Measurements from ENCODE around the gene VWA5B1.
A peak's percentile ranks its signal among the peaks of the same experiment; 100 is the strongest.

The VWA5B1 gene

DNA sequence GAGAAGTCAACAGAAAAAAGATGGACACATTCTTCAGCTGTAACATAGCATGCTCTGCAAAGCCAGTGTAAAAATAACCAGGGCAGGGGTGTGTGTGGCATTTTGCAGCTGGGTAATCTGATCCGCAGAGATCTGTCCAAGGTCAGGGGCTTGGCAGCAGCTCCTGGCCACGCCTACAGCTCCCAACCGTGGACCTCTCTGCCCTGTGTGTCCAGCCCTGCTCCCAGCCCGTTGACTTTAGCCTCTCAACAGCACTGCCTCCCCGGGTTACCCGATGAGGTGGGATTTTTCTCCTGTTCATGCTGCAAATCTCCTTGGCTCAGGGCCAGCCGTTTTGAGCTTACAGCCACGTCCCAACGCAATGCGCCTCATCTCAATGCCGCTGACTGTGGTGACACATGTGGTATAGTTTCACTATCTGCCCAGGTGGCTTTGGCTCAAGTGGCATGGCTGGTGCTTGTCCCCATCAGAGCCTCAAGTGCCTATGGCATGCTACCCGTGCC, 68.1 kb downstream of the VWA5B1 start:
- Histone ChIP-seq H3K27ac (no peak overlapping the region), H3K79me2 (ENCODE audit: insufficient read depth, low read depth) (no peaks in the 10 kb centered on the region), H3K9ac (no peak overlapping the region), H3K27me3 (ENCODE audit: insufficient read depth, low read depth) (peaks cover 36% of the 10 kb centered on the region; the same call in 1 of the 2 replicates), H3K4me1 (ENCODE audit: low read depth, poor library complexity, severe bottlenecking) (no peaks in the 10 kb centered on the region), H3K4me3 (IDR thresholded peaks at IDR 0.05; ENCODE audit: insufficient read depth, low read depth, low read length) (no peak overlapping the region), H4K20me1 (ENCODE audit: insufficient read depth) (no peaks in the 10 kb centered on the region), H3K4me2 (no peak overlapping the region), H2AFZ (ENCODE audit: low read depth) (no peak overlapping the region), H3K36me3 (ENCODE audit: insufficient read depth) (no peaks in the 10 kb centered on the region)
- TF ChIP-seq, protein P1, sequence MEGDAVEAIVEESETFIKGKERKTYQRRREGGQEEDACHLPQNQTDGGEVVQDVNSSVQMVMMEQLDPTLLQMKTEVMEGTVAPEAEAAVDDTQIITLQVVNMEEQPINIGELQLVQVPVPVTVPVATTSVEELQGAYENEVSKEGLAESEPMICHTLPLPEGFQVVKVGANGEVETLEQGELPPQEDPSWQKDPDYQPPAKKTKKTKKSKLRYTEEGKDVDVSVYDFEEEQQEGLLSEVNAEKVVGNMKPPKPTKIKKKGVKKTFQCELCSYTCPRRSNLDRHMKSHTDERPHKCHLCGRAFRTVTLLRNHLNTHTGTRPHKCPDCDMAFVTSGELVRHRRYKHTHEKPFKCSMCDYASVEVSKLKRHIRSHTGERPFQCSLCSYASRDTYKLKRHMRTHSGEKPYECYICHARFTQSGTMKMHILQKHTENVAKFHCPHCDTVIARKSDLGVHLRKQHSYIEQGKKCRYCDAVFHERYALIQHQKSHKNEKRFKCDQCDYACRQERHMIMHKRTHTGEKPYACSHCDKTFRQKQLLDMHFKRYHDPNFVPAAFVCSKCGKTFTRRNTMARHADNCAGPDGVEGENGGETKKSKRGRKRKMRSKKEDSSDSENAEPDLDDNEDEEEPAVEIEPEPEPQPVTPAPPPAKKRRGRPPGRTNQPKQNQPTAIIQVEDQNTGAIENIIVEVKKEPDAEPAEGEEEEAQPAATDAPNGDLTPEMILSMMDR (conservative IDR thresholded peaks at IDR 0.05; ENCODE audit: low read depth, low read length): no peak

DNA sequence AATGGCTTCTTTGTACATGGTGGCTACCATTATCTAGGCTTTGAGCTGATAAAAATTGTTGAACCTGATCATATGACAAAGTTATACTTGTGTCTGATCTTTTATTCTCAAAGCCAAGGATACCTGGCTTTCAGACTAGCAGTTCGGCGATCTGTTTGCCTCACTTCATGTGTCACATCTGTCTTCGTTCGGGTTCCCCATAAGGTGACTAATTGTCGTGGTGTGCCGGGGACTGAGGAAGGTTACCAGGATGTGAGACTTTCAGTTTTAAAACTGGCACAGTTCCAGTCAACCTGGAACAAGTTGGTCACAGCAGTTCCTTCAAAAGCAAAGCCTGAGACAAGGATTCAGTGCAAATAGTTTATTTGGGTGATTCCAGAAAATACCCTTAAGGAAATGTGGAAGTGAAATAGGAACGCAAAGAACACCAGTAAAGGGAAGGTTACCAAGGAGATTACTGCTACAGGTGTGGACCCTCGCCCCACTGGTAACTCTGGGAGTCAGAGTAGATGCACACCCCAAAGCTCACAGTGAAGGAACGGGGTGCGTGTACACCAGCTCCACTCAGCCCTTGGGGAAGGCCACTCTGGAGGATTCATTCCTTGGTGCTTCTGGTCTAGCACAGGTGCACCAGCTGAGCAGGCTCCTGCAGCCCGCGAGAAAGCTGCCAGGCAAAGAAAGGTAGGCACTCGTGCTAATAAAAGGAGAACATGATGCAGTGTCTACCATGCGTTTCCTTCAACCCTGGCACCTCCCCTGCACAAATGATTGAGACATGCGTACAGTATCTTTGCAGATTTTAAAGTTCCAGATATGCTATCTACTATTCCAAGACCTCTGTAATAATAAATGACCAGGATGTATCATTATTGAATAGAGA, 69.0 kb downstream of the VWA5B1 start:
- Histone ChIP-seq H3K9ac (no peak overlapping the region), H3K27me3 (ENCODE audit: insufficient read depth, low read depth) (peaks cover 31% of the 10 kb centered on the region; the same call in 1 of the 2 replicates)

DNA sequence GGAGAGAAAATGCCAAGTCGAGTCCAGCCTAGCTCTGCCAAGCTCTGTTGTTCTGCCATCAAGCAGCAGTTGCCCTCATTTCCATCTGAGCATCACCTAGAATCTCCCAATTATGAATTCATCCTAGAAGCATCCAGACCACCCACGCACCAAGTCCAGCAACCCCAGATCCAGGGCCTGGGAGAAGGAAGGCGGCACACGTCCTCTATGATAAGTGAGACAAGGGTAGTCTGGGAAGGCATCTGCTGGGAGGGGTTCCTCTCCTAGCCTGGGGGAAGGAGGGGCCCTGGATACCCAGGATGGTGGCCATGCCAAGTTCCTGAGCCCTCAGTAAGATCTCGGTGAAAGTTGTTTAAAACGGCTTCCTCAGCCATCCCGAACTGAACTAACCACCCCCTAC, 70.7 kb downstream of the VWA5B1 start:
- Histone ChIP-seq H3K4me2 (no peak overlapping the region), H3K36me3 (ENCODE audit: insufficient read depth) (no peaks in the 10 kb centered on the region), H3K79me2 (ENCODE audit: insufficient read depth, low read depth) (no peaks in the 10 kb centered on the region), H2AFZ (ENCODE audit: low read depth) (no peak overlapping the region), H4K20me1 (ENCODE audit: insufficient read depth) (no peaks in the 10 kb centered on the region), H3K27me3 (ENCODE audit: insufficient read depth, low read depth) (peaks cover 35% of the 10 kb centered on the region; the same call in 1 of the 2 replicates), H3K4me3 (IDR thresholded peaks at IDR 0.05; ENCODE audit: insufficient read depth, low read depth, low read length) (no peak overlapping the region), H3K4me1 (ENCODE audit: low read depth, poor library complexity, severe bottlenecking) (no peaks in the 10 kb centered on the region), H3K9ac (no peak overlapping the region), H3K27ac (no peak overlapping the region)
- TF ChIP-seq, protein P1 (conservative IDR thresholded peaks at IDR 0.05; ENCODE audit: low read depth, low read length): no peak

More for the DNA sequence above, 69.0 kb downstream of the VWA5B1 start:
- Histone ChIP-seq H3K27ac (no peak overlapping the region), H3K4me3 (IDR thresholded peaks at IDR 0.05; ENCODE audit: insufficient read depth, low read depth, low read length) (no peak overlapping the region), H3K4me2 (no peak overlapping the region), H2AFZ (ENCODE audit: low read depth) (no peak overlapping the region), H4K20me1 (ENCODE audit: insufficient read depth) (no peaks in the 10 kb centered on the region), H3K4me1 (ENCODE audit: low read depth, poor library complexity, severe bottlenecking) (no peaks in the 10 kb centered on the region), H3K36me3 (ENCODE audit: insufficient read depth) (no peaks in the 10 kb centered on the region), H3K79me2 (ENCODE audit: insufficient read depth, low read depth) (no peaks in the 10 kb centered on the region)
- TF ChIP-seq, protein P1 (conservative IDR thresholded peaks at IDR 0.05; ENCODE audit: low read depth, low read length): no peak

DNA sequence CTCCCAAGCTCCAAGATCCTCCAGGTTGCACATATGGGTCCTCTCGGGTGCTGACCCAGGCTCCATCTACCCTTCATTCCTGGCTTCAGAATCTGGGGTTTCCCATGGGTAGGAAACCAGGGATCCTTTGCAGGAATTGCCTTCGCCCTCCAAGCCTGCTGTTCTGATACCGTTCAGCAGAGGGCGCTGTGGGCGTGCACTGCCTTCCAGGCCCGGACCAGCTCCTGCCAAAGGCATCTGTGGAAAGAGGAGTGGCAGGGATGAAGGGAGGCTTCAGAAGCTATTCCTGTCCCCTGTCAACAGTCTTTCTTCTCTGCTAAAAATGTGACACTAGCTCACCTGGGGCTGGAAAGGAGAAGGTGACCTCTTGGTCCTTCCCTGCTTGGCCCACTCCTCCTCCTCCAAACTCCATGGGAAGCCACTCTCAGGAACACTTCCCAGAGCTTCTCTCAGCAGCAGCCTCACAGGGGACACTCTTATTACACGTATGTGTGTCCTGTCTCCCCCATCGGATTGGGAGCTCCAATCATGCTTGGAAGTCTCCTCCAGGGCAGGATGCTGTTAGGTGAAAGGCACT, 71.2 kb downstream of the VWA5B1 start:
- no peak overlapping the region for H3K9ac ChIP-seq
- H3K4me2 ChIP-seq: no peak overlapping the region
- H3K27me3 ChIP-seq (ENCODE audit: insufficient read depth, low read depth): peaks cover 33% of the 10 kb centered on the region; the same call in 1 of the 2 replicates
- H2AFZ ChIP-seq (ENCODE audit: low read depth): no peak overlapping the region
- no peaks in the 10 kb centered on the region for H3K4me1 ChIP-seq (ENCODE audit: low read depth, poor library complexity, severe bottlenecking)
- H3K4me3 ChIP-seq (IDR thresholded peaks at IDR 0.05; ENCODE audit: insufficient read depth, low read depth, low read length): no peak overlapping the region
- H3K27ac ChIP-seq: no peak overlapping the region
- H4K20me1 ChIP-seq (ENCODE audit: insufficient read depth): no peaks in the 10 kb centered on the region
- no peaks in the 10 kb centered on the region for H3K79me2 ChIP-seq (ENCODE audit: insufficient read depth, low read depth)
- TF ChIP-seq, protein P1 (conservative IDR thresholded peaks at IDR 0.05; ENCODE audit: low read depth, low read length): peak; percentile 69
- no peaks in the 10 kb centered on the region for H3K36me3 ChIP-seq (ENCODE audit: insufficient read depth)

Measured in KMS-11 (cell line).